GM19397 (cell line): Measurements from ENCODE around the gene AMELX.

Experiments
- ATAC-seq: cut with Tn5 transposase; IDR thresholded peaks from one replicate; pipeline ENCODE4 v1.9.1; 2021; ENCODE audit warnings: mild to moderate bottlenecking, moderate library complexity; ENCODE audit not compliant: unreplicated experiment

Gene AMELX

GRCh38 chrX:11305641-11306040 is 12.4 kb downstream of the AMELX start:
- ATAC-seq, result no peak

- no peak for ATAC-seq
Measured at GRCh38 chrX:11309220-11309619, 16.0 kb downstream of the AMELX start.

DNA sequence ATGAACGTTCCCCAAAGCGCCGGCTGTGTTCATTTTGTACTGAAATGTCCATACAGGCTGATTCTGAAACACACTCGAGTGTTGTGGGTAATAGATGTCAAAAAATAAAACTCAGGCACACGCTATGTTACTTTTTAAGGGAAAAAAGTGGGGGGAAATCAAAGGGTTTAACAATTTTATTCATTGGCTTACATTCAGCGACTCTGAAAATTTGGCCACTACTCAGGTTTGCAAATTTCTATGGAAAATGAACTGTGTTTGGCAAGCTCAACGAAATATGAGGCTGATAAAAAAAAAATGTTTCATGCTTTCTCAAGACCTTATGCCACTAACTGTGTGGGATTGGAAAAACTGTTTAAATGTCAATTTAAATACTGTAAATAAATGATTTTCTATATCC is 18.5 kb downstream of the AMELX start:
- ATAC-seq, result no peak

GRCh38 chrX:11319806-11320520 is 26.8 kb downstream of the AMELX start:
- no peak for ATAC-seq

DNA sequence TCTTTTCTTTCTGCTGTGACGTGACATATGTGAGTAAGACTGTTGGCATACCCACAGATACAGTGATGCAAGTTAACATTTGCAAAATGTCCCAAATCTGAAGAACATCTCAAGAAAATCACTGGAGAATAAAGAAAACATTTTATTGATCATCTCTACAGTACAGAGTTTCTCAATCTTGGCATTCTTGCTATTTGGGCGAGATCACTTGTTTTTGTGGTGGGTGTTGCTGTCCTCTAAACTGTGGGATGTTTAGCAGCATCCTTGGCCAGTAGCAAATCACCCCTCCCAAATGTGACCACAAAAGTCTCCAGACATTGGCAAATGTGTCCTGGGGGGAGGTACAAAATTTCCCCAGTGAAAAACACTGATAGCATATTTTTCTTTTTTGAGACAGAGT is 28.8 kb downstream of the AMELX start:
- ATAC-seq, result no peak

DNA sequence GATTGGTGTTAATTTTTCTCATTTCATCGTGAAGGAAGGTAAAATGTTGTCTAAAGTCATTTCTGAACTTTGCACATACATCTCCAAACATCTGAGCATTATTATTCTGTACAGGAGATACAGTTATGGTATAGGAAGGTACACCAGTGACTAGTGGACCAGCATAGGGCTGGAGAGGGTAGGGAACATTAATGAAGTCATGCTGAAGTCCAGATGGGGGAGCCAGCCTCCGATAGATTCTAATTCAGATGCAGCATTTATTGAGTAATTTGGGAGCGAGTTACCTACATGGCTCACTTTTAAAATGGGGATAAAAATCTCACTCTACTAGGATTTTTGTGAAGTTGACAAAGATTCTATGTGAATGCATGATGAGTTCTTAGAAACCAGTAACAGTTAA is 34.9 kb downstream of the AMELX start:
- no peak for ATAC-seq

DNA sequence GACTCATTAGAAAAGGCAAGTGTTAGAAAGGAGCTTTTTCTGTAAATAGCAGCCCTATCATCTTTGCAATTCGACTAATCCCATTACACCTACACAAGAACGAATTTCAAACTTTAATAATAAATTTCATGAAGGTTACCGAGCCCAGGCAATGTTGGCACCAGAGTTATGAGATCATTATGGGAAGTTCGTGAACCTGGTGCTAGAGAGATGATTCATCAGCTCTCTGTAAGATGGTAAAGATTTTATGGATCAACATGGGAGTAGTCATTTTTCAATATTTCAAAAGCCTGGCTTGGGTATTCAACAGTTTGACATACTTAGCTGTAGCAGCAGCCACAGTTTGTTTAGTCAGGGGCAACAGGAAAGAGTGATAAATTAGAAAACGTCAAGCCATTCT is 35.8 kb downstream of the AMELX start:
- no peak for ATAC-seq

DNA sequence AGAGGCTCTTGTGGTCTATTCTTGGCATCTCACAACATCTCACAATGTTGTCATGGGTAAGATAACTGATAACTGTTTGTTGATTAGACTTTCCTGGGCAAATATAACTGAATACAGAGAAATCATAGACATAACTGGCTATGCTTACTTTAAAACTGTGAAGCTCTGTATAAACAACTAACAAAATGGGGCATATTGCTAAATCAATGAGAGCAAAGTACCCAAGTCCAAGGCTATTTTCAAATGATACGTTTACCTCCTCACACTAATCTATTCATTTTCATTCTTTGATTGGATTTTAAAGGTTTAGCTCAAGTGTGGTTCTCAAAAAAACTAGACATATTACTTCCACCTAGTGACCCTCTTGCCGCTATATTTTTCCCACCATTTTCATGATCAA is 38.6 kb downstream of the AMELX start:
- no peak for ATAC-seq

DNA sequence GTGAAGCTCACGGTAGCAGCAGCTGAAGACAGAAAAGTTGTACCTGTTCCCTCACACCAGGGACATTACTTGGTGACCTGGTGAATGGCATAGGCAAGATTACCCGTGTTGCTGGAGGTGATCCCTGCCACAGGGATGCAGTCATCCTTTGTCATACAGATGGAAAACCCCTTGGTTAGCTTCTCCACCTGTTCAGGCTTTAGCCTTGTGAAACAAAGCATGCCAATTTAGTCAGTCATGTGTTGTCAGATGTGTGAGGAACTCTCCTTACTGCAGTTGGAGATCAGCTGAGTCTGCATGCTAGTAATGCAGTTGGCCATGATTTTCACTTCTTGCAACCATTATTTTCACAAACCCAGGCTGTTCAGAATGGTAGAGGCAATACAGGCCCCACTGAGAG is 41.0 kb downstream of the AMELX start:
- ATAC-seq, result no peak

DNA sequence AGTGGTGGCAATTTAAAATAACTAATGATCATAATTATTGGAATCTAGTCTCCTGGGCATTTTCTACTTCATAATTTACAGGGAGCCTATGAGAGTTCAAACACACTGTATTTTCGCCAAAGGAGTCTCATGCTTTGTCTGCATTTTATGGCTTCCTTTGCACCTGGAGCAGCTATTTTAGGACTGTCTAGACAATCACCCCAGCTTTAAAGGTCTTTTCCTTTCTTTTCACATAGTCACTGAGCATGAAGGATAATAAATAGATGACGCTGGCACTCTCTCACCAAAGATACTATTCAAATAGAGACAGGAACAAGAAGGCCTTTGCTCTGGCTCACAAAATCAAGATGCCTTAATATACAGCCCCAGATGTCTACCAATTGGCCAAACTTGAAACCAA is 43.0 kb downstream of the AMELX start:
- ATAC-seq, result no peak

DNA sequence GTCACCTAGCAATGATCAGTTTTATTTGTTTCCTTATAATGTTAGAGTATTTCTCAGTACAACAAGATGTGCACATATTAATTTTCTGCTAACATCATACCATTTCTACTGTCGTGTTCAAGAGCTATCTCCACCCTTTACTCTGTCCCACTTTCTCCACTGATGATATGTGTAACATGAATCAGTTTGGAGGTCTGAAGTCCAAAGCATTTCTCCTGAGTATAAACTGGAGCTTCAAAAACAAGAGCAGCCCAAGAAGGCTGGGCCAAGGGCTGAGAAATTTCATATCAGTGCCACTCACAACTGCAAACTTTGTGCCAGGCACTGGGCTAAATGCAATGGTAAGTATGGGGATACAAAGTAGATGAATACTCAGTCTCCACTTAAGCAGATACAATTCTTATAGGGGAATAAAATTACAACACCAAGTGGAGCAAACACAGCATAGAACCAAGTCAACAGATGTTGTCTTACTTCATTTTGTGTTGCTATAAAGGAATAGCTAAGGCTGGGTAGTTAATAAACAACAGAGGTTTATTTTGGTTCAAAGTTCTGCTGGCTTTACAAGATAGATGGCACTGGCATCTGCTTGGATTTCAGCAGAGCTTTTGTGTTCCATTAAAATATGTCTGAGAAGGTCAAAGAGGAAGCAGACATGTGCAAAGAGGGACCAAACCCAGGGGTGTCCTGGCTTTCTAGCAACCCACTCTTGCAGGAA is 44.2 kb downstream of the AMELX start:
- ATAC-seq, result no peak

- ATAC-seq, result peak; percentile 63
Measured at GRCh38 chrX:11341274-11342201, 48.3 kb downstream of the AMELX start.

GRCh38 chrX:11342673-11343072 is 49.5 kb downstream of the AMELX start:
- no peak for ATAC-seq

DNA sequence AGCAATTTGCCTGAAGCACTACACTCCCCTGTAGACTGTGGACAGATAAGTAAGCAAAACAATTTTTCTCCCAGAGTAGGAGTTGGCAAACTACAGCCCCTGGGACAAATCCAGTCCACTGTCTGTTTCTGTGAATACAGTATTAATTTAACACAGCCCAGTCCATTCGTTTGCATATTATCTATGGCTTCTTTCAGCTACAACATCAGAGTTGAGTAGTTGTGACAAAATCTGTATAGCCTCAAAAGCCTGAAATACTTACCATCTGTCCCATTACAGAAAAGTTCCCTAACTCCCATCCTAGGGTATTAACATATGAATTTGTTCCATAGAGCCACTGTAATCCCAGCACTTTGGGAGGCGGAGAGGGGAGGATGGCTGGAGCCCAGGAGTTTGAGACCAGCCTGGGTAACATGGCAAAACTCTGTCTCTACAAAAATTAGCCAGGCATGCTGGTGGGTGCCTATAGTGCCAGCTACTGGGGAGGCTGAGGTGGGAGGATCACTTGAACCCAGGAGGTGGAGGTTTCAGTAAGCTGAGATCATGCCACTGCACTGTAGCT is 53.0 kb downstream of the AMELX start:
- ATAC-seq, result no peak

- ATAC-seq, result no peak
Measured at GRCh38 chrX:11347300-11347699, 54.1 kb downstream of the AMELX start.

- no peak for ATAC-seq
Measured at GRCh38 chrX:11349020-11349419, 55.8 kb downstream of the AMELX start.

DNA sequence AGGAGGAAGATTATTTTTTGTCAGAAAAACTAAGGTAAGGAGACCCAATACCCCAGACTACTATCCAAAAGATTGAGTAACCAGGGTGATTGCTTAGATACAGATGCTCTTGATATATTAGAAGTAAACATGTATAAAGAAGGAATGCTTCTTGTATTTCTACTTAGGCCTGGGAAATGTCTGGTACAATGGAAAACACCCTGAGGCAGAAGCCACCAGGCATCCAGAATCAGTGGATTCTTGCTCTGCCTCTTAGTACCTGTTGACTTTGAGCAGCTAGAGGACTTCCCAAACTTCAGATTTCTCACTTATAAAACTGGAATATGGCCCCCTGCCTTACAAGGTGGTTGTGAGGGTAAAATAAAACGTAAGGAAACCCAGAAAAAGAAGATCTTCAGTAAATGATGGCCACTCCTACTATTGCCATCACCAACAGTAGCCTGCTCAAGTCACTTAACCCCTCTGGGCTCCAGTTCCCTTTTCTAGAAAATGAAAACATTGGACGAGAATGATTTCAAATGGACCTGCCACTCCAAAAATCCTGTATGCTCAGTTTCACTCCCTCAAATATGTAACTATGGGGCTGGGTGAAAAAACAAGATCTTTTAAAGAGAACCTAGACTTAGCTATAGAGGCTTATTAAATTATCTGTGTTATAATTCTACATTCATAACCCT is 56.6 kb downstream of the AMELX start:
- ATAC-seq, result no peak
